ENCODE measurements around the gene TRIM56.

GRCh38 chr7:101116898-101117297, 31.6 kb downstream of the TRIM56 start:
- TF ChIP-seq POLR2A (IDR thresholded peaks at IDR 0.05; ENCODE audit: extremely low read depth, insufficient read length), result no peak
- no peak for TF ChIP-seq CTCF (IDR thresholded peaks at IDR 0.05; ENCODE audit: low read depth, low read length)
